Measurements from ENCODE around the gene NAT16.

- no peak for TF ChIP-seq POLR2A (IDR thresholded peaks at IDR 0.05; ENCODE audit: low read depth)
- TF ChIP-seq, protein P1, sequence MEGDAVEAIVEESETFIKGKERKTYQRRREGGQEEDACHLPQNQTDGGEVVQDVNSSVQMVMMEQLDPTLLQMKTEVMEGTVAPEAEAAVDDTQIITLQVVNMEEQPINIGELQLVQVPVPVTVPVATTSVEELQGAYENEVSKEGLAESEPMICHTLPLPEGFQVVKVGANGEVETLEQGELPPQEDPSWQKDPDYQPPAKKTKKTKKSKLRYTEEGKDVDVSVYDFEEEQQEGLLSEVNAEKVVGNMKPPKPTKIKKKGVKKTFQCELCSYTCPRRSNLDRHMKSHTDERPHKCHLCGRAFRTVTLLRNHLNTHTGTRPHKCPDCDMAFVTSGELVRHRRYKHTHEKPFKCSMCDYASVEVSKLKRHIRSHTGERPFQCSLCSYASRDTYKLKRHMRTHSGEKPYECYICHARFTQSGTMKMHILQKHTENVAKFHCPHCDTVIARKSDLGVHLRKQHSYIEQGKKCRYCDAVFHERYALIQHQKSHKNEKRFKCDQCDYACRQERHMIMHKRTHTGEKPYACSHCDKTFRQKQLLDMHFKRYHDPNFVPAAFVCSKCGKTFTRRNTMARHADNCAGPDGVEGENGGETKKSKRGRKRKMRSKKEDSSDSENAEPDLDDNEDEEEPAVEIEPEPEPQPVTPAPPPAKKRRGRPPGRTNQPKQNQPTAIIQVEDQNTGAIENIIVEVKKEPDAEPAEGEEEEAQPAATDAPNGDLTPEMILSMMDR (IDR thresholded peaks at IDR 0.05), result no peak
Measured at GRCh38 chr7:101218236-101219125, 38.4 kb upstream of the NAT16 start.

All from esophagus muscularis mucosa (tissue), 3 donors.